ENCODE data around the gene SELENOH.
A peak's percentile ranks its signal among the peaks of the same experiment; 100 is the strongest.
"Not testable (repeated sequence)": the region's sequence is repeated elsewhere in the genome, so short reads cannot be mapped to it uniquely, and the experiment has no call there.

Gene SELENOH

GRCh38 chr11:57741132-57742086 is at the start of gene SELENOH:
Gene SELENOH (plus strand): TSS chr11:57741491. CDS start chr11:57741596, 105 bp downstream.
- DNase-seq (ENCODE audit: low read depth), result peak; percentile 87

DNA sequence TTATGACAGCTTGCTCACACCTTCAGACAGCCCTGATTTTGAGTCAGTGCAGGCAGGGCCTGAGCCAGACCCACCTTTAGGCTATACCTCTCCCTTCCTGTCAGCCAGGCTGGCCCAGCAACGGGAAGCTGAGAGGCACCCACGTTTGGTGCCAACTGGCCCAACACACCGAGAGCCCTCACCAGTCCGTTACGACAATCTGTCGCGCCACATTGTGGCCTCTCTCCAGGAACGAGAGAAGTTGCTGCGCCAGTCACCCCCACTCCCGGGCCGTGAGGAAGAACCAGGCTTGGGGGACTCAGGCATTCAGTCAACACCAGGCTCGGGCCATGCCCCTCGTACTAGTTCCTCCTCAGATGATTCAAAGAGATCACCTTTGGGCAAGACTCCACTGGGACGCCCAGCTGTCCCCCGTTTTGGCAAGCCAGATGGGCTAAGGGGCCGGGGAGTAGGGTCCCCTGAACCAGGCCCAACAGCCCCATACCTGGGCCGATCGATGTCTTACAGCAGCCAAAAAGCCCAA is 42.4 kb upstream of the SELENOH start:
- no peak for DNase-seq (ENCODE audit: low read depth)

DNA sequence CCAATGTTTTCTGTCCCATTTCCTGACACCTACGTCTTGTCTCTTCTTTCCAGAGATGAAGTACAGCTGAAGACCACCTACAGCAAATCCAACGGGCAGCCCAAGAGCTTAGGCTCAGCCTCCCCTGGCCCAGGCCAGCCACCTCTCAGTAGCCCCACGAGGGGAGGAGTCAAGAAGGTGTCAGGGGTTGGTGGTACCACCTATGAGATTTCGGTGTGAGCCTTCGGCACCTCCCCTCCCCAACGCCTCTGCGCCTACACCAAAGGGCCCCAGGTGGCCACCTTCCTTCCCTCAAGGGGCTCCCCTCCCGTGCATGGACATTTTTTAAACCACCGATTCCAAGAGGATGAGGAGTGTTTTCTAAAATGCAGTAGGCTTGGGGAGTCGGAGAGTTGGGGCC is 41.5 kb upstream of the SELENOH start:
- no peak for DNase-seq (ENCODE audit: low read depth)

DNA sequence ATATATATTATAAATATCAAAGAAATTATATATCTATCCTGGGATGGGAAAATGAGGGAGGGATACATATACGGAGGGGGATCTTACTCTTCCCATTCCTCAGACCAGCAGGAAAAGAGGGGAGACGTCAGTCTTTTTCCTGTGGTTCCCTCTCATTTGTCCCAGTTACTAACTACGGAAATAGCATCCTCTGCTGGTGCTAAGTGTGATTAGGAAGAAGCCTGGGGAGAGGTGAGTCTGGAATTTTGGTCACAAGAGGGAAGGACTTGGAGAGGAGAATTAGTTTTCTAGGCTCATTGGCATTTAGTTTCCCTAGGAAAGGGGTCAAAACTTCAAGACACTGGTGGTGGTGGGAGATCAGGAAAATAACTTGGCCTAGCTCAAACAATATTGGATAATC is 40.9 kb upstream of the SELENOH start:
- DNase-seq (ENCODE audit: low read depth), result no peak

DNA sequence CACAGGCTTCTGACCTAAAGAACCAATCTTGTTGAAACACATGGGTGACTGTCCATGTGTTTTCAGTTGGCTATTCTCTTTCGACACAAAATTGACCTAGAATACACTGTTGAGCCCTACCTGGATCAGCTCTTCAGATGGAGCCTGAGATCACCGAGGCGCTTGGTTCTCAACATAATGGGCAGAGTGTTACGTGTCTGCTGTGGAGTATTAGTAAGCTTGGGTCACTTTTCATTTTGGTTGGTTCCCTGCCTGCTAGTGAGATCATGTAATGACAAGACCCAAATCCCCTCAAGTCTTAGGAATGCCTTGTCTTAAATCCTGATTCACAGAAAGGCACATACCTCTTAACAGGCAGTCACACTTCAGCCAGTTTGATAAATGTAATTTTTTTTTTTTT is 38.0 kb upstream of the SELENOH start:
- no peak for DNase-seq (ENCODE audit: low read depth)

GRCh38 chr11:57704932-57705331 is 36.4 kb upstream of the SELENOH start:
- DNase-seq (ENCODE audit: low read depth), result no peak

DNA sequence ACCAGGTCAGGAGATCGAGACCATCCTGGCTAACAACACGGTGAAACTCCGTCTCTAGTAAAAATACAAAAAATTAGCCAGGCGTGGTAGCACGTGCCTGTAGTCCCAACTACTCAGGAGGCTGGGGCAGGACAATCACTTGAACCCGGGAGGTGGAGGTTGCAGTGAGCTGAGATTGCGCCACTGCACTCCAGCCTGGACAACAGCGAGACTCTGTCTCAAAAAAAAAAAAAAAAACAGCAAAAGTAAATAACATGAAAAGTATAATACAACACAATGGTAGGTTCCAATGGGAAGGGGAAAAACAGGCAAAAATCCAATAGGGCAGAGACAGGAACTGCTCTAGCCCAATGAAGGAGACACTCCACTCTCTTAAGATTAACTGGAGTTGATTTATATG is 35.9 kb upstream of the SELENOH start:
- DNase-seq (ENCODE audit: low read depth), result not testable (repeated sequence)

DNA sequence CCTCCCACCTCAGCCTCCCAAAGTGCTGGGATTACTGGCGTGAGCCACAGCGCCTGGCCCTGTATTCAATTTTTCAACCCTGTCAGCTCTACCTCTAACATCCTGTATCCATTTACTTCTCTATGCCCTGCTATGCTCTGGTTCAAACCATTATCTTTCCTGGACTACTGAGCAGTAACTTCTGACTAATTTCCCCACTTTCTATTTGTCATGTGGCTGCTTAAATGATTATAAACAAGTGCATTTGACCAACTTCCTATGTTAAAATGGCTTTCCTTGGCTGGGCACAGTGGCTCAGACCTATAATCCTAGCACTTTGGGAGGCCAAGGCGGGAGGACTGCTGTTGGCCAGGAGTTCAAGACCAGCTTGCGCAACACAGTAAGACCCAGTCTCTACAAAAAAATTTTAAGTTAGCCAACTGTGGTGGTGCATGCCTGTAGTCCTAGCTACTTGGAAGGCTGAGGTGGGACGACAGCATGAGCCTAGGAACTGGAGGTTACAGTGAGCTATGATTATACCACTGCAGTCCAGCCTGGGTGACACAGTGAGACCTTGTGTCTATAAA is 31.4 kb upstream of the SELENOH start:
- DNase-seq (ENCODE audit: low read depth), result no peak

GRCh38 chr11:57711414-57712255 is 29.7 kb upstream of the SELENOH start, which contains the start of gene MED19:
Gene MED19 (minus strand): TSS chr11:57712215. CDS start chr11:57712179, 36 bp downstream.
- DNase-seq (ENCODE audit: low read depth), result peak; percentile 50

DNA sequence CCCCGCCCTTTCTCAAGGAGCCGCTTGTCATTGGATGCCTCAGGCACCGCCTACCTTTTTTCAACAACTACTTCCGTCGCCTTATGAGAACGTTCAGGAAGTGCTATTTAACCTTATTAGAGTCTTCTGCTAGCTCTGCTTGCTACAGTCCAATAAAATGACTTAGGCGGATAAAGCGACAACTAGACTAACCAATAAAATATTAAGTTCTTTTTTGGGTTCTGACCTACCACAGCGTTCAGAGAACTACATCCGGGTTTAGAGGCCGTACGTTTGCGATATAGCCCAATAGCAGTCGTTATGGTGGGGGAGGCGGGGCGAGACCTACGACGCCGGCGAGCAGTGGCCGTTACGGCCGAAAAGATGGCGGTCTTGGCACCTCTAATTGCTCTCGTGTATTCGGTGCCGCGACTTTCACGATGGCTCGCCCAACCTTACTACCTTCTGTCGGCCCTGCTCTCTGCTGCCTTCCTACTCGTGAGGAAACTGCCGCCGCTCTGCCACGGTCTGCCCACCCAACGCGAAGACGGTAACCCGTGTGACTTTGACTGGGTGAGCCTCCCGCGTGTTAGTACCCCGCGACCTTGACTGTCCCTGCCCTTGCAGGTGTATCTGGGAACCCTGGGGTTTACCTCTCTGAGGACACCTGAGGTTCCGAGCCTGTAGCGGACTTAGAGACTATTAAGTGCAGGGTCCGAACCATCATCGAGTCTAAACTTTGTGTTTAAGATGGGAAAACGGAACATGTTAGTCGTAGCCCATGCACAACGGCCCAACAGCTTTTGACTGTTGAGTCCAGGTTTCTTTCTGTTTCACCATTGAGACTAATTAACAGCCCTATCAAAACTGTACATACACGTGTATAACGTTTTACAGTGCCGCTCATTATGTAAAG is 28.8 kb upstream of the SELENOH start, which contains the start of gene TMX2:
Gene TMX2, plus strand, starts transcription at position 338 of the 895 bp plus-strand sequence. Its CDS starts 26 bp downstream, at position 364.
- DNase-seq (ENCODE audit: low read depth), result peak; percentile 84

DNA sequence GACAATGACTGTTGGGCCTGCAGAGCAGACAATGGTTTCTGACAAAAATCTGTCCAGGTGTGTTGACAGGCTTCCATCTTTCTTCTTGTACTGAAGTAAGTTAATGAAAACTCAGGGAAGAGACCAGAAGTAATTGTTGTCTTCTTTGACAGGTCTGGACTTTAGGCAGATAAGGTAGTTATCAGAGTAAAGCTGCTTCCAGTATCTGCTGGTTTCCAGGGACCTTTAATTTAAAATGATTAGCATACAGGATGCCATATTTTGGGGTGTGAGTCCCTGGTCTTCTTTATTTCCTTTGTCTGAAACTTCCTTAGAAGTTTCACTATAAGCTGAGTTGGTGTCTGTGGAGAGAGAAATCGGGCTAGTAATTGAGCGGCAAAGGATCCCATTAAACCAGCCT is 27.5 kb upstream of the SELENOH start:
- DNase-seq (ENCODE audit: low read depth), result no peak

DNA sequence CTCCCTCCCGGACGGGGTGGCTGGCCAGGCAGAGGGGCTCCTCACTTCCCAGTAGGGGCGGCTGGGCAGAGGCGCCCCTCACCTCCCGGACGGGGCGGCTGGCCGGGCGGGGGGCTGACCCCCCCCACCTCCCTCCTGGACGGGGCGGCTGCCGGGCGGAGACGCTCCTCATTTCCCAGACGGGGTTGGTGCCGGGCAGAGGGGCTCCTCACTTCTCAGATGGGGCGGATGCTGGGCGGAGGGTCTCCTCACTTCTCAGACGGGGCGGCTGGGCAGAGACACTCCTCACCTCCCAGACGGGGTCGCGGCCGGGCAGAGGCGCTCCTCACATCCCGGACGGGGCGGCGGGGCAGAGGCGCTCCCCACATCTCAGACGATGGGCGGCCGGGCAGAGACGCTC is 24.6 kb upstream of the SELENOH start:
- not testable (repeated sequence) for DNase-seq (ENCODE audit: low read depth)

DNA sequence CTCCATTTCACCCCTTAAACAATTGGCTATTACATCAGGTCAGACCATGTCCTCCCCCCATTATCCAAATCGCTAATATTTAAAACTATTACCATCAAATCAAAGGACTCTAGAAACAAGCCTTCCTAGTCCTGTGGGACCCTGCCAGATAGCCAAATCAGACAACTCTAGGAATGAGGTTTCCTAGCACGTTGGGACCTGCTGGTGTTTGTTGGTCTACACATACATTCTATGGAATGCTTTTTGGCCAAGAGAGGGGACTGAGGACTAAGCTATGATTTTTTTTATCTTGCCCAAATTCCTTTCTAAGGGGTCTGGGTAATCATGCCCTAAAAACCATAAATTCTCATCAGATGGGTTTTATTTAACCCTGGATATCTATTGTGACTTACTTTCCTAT is 14.1 kb upstream of the SELENOH start:
- no peak for DNase-seq (ENCODE audit: low read depth)

- no peak for DNase-seq (ENCODE audit: low read depth)
These were observed 12.5 kb upstream of the SELENOH start for GRCh38 chr11:57728829-57729228.

DNA sequence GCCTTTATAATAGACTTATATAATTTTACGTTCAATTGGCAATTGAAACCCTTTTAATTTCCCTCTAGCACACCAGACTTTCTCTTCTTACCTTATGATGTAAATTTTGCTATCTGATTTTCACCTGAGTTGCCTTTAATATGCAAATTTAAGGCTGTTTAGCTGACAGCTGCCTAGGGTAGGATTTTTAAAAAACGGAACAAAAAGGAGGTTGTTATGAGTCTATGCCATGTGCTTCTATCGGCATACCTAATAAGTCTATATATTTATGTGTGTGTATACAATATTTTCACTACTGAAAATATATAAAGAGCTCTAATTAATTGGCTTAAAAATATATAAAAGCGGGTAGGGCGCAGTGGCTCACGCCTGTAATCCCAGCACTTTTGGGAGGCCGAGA is 11.8 kb upstream of the SELENOH start:
- DNase-seq (ENCODE audit: low read depth), result no peak

- DNase-seq (ENCODE audit: low read depth), result no peak
These were observed 8.6 kb upstream of the SELENOH start for GRCh38 chr11:57732661-57733060.

DNA sequence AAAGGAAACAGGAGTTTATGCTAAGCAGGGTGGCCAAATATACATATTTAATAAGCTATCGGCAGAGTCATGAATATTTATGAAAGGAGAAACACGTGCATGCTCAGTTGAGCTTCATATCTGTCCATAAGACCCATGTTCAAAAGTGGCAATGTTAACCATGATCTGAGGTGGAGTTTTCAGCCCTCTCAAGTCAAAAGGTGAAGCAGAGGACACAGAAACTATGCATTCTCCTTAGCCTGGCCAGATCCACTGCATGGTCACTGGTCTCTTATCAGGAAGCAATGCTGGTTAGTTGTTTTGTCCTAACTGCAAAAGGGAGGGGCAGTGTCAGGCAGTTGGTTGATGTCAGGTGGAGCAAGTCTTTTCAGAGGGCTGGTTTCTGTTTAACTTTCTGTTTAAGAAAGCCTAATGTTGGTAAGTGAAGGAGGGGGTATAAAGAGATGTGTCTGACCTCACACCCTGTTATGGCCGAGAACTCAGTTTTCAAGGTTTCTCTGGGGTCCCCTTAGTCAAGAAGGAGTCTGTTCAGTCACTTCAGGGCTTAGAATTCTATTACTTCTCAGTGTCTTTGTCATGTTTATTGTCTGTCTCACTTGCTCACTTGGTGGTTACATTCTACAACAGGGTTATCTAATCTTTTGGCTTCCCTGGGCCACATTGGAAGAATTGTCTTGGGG is 5.5 kb upstream of the SELENOH start:
- no peak for DNase-seq (ENCODE audit: low read depth)

GRCh38 chr11:57742087-57742452 is 779 bp downstream of the SELENOH start:
- no peak for DNase-seq (ENCODE audit: low read depth)

DNA sequence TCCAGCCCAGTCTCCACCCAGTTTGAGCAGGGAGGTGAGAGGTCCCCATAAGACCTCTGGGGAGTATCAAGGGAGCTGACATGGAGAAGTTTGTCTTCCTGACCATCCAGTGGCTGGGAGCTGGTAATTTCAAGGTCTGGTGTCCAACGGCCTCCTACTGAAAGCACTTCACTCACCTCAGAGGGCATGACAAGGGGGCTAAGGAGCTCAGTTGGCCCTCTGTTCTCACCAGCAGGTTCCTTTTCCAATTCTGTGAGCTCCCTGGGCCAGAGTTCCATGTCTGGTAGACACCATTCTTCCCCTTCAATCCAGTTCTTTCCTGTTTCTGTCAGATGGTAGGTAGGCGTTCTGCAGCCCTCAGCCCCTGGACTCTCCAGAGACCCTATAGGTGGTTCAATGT is 3.1 kb downstream of the SELENOH start:
- DNase-seq (ENCODE audit: low read depth), result no peak

DNA sequence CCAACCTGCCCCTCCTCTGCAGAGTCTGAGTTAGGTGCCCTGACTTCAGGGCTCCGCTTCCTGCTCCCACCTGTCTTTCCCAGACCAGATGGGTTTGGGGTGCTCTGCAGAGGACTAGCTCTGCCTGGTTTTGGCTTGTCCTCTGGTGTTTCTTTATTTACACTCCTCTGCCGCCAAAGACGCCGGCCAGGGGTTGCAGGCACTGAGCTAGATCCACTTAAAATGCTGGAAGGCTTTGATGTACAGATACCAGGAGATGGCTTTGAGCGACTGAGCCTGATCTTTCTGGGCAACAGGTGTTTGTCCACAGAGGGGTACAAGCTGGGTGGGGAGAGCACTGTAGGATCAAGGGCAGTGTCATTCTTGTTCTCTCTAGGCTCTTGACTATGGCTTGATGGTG is 3.9 kb downstream of the SELENOH start:
- DNase-seq (ENCODE audit: low read depth), result no peak

- no peak for DNase-seq (ENCODE audit: low read depth)
These were observed 5.6 kb downstream of the SELENOH start for GRCh38 chr11:57746920-57747319.

Measured in stimulated activated CD4-positive, alpha-beta T cell treated with anti-CD3 and anti-CD28 coated beads, Interleukin-2, amount 100 ng/mL, for 4 hours (primary cell).